K562 (cell line): ENCODE measurements around the gene HSF4. TPM values are rescaled to one million over a fixed set of nuclear protein-coding genes. Genes with fewer than 3 reads are reported as not detected.
A peak's percentile ranks its signal among the peaks of the same experiment; 100 is the strongest.

Experiments used
- ARNT ChIP-seq, 2 experiments: fragments of 450-650 bp; IDR thresholded peaks; 2 replicates each; pipeline ENCODE4 v1.6.1; 2016; ENCODE audit warnings: mild to moderate bottlenecking in 1 of 2
- ASH1L ChIP-seq: fragments of 450-650 bp; IDR thresholded peaks from 2 replicates; pipeline ENCODE4 v1.6.1; 2018; ENCODE audit warnings: borderline replicate concordance, mild to moderate bottlenecking, low read depth; ENCODE audit not compliant: partially characterized antibody
- CEBPZ ChIP-seq: fragments of 150-350 bp; IDR thresholded peaks from 2 replicates; pipeline ENCODE4 v1.6.1; 2014; ENCODE audit warnings: low read depth, mild to moderate bottlenecking, low read length, borderline replicate concordance
- CHD2 ChIP-seq: IDR thresholded peaks from 2 replicates; pipeline ENCODE4 v1.6.1; 2011; ENCODE audit warnings: low read depth, low read length
- FUS ChIP-seq: fragments of 200-400 bp; formaldehyde crosslinking; optimal IDR thresholded peaks from 2 replicates; pipeline ENCODE3; 2017; ENCODE audit warnings: low read depth, low read length
- GATA2 ChIP-seq: sonication (generic); formaldehyde crosslinking; IDR thresholded peaks from 2 replicates; pipeline ENCODE4 v1.4.0; 2020; ENCODE audit warnings: mild to moderate bottlenecking, missing genetic modification reagents
- GMEB1 ChIP-seq: fragments of 250-450 bp; sonication (Bioruptor Pico); IDR thresholded peaks from 2 replicates; pipeline ENCODE4 v1.4.0; 2020; ENCODE audit warnings: mild to moderate bottlenecking
- KDM5B ChIP-seq: fragments of 200-600 bp; sonication (generic); IDR thresholded peaks from 2 replicates; pipeline ENCODE4 v1.6.1; 2012; ENCODE audit warnings: low read depth, mild to moderate bottlenecking, moderate library complexity, low read length, control low read depth, inconsistent platforms; ENCODE audit not compliant: insufficient replicate concordance
- KLF13 ChIP-seq: fragments of 450-650 bp; IDR thresholded peaks from 2 replicates; pipeline ENCODE4 v1.6.1; 2016; ENCODE audit warnings: missing genetic modification characterization, low read depth, mild to moderate bottlenecking, missing compliant biosample characterization, moderate library complexity, borderline replicate concordance
- RBM34 ChIP-seq: fragments of 200-400 bp; formaldehyde crosslinking; IDR thresholded peaks from 2 replicates; pipeline ENCODE4 v1.6.1; 2018; ENCODE audit warnings: low read length, borderline replicate concordance; ENCODE audit not compliant: insufficient read depth
- SRF ChIP-seq, 2 experiments: fragments of 250-450, 450-650 bp in 1 of 2; sonication (Bioruptor Pico) in 1 of 2; sonication (generic) in 1 of 2; formaldehyde crosslinking; IDR thresholded peaks; 2 replicates each; pipeline versions ENCODE4 v1.5.0 to v1.5.1; 2020 to 2022; ENCODE audit warnings: mild to moderate bottlenecking in 1 of 2, missing genetic modification reagents in 1 of 2
- ZBTB43 ChIP-seq: sonication (generic); formaldehyde crosslinking; IDR thresholded peaks from 2 replicates; pipeline ENCODE4 v1.8.0; 2023; ENCODE audit warnings: mild to moderate bottlenecking, missing genetic modification reagents
- ZNF785 ChIP-seq: fragments of 250-450 bp; sonication (Bioruptor Pico); IDR thresholded peaks from 2 replicates; pipeline ENCODE4 v1.4.0; 2020; ENCODE audit warnings: mild to moderate bottlenecking
- polyA plus RNA-seq, 8 experiments: library from polyadenylated mRNA; depleted of rRNA in 4 of 8; stranded (reverse) in 5 of 8; unstranded in 3 of 8; fragments of >200 nt; fragmentation: Nextera tagmentation in 2 of 8; fragmentation: Illumina TruSeq in 1 of 8; extraction: Ambion mirVana in 2 of 8; extraction: Trizol in 1 of 8; gene quantifications; 2 replicates each; pipeline versions ENCODE4 v1.2.1 to v1.2.3, GENCODE V29; 2011 to 2014; ENCODE audit warnings: inconsistent platforms in 1 of 8, missing spikeins in 1 of 8
- total RNA-seq, 7 experiments: library from RNA; depleted of rRNA in 6 of 7; stranded (reverse); fragments of >200 nt in 6 of 7; fragmentation: Illumina TruSeq in 2 of 7; extraction: Trizol in 2 of 7; gene quantifications; 2 replicates each; pipeline versions ENCODE4 v1.2.1 to v1.2.3, GENCODE V29; 2011 to 2021; ENCODE audit warnings: low replicate concordance in 1 of 7
- TF ChIP-seq, protein P1 (sequence below), 2 experiments: fragments of 450-650 bp; IDR thresholded peaks; 2 replicates each; pipeline ENCODE4 v1.6.1; 2016
- TF ChIP-seq, protein P2 (sequence below): sonication (generic); formaldehyde crosslinking; IDR thresholded peaks from 2 replicates; pipeline ENCODE4 v1.5.0; 2020; ENCODE audit warnings: missing genetic modification reagents
- TF ChIP-seq, protein P3 (sequence below): IDR thresholded peaks from 2 replicates; pipeline ENCODE4 v1.6.1; 2011; ENCODE audit not compliant: insufficient read length; ENCODE audit errors: extremely low read depth

The HSF4 gene
- total and polyA plus RNA-seq, 9 of the 15 experiments (the other 6 are each of a cell fraction or from before 2014, with no cell fraction given): 0.50 to 35.4 (median 8.8) TPM; not detected in 1

DNA sequence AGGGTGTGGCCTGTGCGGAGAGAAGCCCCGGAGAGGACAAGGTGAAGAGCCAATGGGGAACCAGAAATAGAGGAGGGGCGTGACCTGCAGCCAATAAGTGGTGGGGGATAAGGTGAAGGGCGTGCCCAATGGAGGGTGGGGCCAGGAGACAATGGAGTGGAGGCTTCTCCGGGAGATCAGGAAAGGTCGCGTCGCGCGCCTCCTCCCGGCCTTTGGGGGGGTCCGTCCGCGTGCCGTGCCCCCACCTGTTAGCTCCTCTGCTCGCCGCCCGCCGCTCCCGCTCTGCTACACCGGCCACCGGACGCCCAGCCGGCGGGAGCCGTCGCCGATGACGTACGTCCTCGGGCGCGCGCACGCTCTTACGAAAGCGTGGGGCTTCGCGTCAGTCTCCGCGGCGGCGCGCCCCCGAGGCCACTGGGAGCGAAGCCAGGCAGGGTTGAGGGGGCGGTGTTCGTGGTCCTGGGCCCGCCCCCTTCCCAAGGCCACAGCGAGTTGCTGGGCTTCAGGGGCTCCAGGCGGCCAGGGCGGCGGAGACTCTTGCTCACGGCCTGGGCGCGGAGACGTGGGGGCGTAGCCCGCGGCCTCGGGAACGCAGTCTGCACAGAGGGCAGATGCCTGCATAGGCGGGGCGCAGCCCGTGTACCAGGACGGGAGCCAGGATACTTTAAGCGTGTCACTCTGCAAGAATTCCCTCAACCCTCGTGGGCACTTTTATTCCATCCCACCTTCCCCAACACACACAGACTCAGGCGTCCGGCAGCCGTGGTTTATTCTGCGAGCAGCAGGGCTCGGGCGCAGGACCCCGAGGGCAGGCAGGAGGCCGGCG is 19.3 kb downstream of the HSF4 start, which contains the start of gene MATCAP1 (continued):
- TF ChIP-seq ARNT (IDR thresholded peaks at IDR 0.05) (no peak), GMEB1 (CRISPR knock-in tag) (peak; percentile 96), KLF13 (tag) (peak; percentile 79; the same call in 1 of the 2 replicates), SRF (CRISPR knock-in tag; IDR thresholded peaks at IDR 0.05) (peak in 1 of 2 experiments; percentile 63; a peak in 2 of 4 replicates), ASH1L (peak; percentile 96), CHD2 (peak; percentile 79), FUS (peak; percentile 61), ZNF785 (CRISPR knock-in tag) (no peak), RBM34 (0 out of 2 replicates have a peak, but pooled peaks have one; percentile 50), CEBPZ (peak; percentile 15; the same call in 1 of the 2 replicates), ZBTB43 (CRISPR knock-in tag) (no peak), KDM5B (peak; percentile 62), GATA2 (CRISPR knock-in tag) (no peak)
- TF ChIP-seq, protein P1, sequence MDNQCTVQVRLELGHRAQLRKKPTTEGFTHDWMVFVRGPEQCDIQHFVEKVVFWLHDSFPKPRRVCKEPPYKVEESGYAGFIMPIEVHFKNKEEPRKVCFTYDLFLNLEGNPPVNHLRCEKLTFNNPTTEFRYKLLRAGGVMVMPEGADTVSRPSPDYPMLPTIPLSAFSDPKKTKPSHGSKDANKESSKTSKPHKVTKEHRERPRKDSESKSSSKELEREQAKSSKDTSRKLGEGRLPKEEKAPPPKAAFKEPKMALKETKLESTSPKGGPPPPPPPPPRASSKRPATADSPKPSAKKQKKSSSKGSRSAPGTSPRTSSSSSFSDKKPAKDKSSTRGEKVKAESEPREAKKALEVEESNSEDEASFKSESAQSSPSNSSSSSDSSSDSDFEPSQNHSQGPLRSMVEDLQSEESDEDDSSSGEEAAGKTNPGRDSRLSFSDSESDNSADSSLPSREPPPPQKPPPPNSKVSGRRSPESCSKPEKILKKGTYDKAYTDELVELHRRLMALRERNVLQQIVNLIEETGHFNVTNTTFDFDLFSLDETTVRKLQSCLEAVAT (IDR thresholded peaks at IDR 0.05): peak in 1 of 2 experiments; percentile 91; a peak in 1 of 4 replicates
- TF ChIP-seq, protein P2, sequence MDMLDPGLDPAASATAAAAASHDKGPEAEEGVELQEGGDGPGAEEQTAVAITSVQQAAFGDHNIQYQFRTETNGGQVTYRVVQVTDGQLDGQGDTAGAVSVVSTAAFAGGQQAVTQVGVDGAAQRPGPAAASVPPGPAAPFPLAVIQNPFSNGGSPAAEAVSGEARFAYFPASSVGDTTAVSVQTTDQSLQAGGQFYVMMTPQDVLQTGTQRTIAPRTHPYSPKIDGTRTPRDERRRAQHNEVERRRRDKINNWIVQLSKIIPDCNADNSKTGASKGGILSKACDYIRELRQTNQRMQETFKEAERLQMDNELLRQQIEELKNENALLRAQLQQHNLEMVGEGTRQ (CRISPR knock-in tag): no peak
- TF ChIP-seq, protein P3, sequence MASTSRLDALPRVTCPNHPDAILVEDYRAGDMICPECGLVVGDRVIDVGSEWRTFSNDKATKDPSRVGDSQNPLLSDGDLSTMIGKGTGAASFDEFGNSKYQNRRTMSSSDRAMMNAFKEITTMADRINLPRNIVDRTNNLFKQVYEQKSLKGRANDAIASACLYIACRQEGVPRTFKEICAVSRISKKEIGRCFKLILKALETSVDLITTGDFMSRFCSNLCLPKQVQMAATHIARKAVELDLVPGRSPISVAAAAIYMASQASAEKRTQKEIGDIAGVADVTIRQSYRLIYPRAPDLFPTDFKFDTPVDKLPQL: no peak
